Kidney tubule cell (primary cell): ENCODE results near the gene MAP4K5.
"Not testable (repeated sequence)": the region's sequence is repeated elsewhere in the genome, so short reads cannot be mapped to it uniquely, and the experiment has no call there.

ENCODE experiments used
- DNase-seq: peaks from one replicate; pipeline ENCODE4 v3.0.0-alpha.2; 2018; ENCODE audit warnings: low spot score

MAP4K5 gene

DNA sequence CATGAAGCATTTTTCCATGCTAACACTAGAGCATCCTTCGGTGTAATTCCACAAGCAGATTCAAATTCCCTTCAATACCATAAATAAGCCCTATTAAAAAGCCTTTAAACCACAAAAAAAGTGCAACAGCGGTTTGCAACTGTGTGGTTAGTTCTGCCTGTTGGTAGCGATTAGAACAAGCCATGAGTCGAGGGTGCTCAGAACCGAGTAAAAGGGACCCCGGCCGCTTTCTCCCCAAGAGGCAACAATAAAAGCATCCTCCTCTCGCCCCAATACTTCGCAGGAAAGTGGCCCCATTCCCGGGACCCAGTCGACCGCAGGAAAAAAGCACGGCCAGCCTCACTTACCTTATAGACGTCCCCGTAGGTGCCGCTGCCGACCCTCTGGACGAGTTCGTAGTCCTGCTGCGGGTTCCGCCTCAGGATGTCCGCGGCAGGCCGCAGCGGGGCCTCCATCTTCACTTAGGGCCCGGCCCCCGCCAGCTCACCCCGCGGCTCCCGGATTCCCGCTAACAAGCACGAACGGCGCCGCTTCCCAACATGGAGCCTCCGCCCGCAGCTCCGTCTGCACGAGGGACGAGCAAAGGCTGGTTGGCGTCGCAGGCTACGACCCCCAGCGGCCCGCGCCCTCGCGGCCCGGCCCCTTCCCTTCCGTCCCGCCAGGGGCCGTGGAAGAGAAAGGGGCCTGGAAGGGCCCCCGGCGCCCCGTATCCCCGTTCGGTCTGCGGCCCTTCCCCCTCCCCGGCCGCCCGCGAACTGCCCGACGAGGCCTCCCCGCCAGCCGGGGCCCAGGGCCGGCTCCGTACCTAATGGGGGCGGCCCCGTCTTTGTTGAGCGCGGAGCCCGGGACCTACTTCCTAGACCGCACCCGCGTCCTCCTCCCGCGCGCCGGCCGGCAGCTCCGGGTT is 521 bp downstream of the MAP4K5 start:
- peak; percentile 46 for DNase-seq

DNA sequence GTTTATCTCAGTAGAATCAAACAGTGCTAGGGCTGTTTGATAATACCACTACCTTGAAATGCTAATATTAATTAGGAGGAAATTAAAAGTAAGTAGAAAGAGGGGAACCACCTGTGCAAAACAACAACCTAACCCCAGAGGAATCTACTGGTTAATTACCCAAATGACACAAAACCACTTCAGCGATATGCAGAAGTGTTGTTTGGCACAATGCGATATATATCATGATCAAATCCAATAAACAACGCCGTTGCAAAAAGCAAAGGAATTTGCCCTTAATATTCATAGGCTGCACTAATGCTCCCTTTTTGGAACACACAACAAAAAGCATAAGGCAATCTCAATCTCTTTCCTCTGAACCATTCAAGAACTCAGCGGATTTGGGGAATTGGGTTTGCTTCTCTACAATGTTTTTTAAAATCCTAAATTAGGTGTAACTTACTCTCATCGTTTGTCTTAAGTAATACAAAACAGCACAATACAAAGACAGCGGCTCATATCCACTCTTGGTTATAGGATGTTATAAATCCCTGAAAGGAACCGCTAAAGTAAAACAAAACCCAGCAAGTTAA is 1.5 kb downstream of the MAP4K5 start:
- no peak for DNase-seq

DNA sequence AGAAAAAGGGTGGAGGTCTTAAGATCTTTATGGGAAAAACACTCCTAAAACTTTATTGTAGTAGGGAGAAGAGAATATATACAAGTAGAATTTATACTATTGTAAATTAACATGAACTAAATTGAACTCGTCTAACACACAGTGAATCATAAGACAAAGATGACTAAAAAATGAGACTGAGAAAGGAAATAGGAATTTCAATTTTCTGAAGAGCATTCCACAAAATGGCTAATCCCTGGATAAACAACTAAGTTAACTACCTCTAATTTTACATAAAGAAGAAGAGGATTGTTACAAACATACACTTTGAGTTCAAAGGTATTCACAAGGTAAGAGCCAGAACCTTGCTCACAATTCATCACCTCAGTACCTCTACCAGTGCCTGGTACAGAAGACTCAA is 2.0 kb downstream of the MAP4K5 start:
- DNase-seq, result peak; percentile 57

DNA sequence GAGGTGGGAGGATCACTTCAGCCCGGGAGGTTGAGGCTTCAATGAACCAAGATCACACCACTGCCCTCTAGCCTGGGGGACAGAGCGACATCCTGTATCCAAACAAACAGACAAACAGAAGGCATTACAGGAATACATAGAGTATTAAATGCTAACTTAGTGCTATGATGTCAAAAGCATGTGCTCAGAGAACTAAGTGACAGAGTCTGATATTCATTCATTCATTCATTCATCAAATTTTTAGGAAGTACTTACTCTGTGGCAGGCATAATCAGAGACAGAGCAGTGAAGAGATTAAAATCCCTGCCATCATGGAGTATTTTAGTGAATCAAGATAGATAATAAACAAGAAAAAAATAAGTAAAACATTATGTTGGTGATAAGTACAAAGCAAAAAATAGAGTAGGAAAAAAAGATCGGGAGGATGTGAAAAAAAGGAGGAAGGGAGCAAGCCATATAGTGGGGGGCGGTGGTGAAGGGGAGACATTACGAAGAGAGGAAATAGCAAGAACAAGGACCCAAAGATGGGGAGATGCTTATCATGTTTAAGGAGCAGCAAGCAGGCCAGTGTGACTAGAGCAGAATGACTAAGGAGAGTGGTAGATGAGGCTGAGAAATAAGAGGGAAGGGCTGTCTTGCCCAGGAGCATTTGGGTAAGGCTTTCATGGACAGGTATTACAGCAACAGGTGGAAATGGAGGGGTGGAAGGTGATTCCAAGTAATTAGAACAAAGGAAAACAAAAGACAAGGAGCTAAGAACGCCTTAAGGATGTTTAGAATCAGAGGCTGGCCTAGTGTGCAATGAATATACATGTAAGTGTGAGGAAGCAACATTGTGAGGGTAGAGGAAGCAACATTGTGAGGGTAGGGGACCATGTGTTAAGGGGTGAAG is 2.8 kb downstream of the MAP4K5 start:
- peak; percentile 17 for DNase-seq

DNA sequence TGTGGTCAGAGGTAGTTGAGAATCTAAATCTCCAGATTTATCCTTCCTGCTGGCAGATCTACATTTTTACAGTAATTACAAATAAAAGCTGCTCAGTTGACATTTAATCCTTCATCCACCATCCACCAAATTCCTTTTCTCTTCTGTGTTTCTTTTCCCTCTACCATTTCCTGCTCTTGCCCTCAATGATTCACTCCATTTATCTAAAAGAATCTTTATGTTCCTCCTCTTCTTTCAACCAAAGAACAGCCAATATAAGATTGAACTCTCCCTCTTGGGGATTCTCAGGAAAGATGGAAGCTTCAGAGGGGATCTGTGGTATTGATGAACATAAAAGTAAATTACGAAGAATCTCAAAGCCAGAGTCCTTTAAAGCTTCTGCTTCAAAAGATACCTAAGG is 4.4 kb downstream of the MAP4K5 start:
- DNase-seq, result peak; percentile 39

DNA sequence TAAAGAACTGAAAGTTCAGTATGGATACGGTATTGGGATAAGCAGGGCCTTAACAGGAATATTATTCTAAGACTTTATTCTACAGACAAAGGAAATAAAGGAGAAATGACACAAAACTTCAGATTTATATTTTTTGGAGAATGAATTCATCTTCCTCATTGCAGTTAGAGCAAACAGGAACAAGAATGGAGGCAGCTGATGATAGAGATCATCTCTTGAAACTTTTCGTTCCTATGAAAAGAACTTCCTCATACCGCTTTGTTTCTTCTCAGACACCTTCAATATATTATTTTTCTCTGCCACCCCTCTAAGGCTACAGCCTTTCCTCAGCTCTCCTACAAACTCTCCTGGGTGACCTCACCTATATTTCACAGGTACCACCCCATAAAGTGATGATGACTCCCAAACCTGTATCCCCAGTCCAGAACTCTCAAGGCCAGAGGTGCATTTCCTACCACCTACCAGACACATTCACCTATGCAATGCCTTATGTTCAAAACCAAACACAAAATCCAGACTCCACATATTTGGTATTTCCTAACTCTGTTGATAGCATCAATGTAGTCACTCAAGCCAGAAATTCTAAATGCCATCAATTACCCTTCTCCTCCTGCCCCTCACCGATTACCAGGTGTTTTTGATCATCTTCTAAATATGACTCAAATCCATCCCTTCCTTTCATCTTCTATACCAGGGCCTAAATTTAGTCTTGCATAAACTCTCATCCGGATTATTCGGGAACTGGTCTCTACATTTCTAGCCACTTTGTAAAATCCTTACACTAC is 7.4 kb downstream of the MAP4K5 start:
- no peak for DNase-seq

DNA sequence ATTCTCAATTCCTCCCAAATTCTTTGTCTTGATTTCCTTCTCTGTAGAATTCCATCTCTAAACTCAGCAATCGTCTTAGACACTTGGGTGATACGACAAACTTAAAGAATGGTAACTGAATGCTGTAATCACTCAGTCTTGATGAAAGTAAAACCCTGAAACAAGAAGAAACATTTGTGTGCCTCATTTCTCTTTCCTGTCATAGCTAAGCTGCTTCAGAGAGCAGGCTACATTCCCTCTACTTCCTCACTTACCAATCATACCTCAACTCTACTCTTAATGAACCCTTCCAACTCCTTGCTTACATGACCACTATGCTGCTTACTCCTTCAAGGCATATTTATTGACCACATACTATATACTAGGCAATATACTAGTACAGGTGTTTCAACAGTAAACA is 8.3 kb downstream of the MAP4K5 start:
- no peak for DNase-seq

DNA sequence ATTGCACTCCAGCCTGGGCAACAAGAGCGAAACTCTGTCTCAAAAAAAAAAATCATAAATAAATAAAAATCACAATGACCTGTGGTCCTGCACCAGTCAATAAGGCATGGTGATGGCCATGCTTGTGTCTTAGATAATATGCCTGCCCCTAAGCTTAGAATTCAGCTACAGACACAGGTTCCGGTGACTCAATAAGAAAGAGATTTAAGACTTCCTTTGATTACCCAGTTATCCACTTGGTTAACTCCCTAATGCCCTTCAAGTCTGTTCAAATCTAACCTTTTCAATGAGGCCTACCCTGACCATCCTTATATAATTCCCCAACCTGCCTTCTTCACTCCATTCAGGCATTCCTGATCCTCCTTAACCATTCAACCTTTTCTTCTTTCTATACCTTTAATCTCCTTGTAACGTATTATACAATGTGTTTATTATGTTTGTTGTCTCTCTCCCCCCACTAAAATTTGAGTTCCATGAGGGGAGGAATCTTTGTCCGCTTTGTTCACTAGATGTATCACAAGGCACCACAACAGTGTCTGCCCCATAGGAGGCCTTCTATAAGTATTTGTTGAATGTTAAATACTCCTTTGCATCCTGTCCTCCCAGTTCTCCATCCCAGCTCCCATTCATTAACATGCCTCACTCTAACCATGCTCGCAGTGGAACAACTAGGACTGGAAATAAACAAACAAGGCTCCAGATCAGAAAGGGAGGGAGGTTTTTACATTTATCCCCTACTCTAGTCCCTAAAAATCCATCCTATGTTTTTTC is 8.9 kb downstream of the MAP4K5 start:
- peak; percentile 57 for DNase-seq

DNA sequence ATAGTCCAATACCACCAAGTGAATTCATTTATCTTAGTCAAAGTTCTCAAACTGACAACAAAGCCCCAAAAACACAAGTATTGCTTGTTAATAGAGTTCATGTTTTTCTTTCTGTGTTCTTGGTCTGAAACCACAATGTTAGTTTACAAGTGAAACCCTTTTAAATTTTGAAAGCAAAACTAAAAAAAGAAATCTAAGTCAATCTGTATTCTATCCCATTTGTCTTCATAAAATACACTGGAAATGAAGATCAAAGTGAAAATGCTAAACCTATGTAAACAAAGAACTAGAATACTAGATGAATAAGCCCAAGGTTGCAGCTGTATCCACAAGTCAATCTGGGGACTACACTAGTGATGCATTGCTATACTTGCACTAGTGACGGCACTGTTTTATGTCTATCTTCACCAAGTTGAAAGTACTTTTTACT is 10.4 kb downstream of the MAP4K5 start:
- no peak for DNase-seq

DNA sequence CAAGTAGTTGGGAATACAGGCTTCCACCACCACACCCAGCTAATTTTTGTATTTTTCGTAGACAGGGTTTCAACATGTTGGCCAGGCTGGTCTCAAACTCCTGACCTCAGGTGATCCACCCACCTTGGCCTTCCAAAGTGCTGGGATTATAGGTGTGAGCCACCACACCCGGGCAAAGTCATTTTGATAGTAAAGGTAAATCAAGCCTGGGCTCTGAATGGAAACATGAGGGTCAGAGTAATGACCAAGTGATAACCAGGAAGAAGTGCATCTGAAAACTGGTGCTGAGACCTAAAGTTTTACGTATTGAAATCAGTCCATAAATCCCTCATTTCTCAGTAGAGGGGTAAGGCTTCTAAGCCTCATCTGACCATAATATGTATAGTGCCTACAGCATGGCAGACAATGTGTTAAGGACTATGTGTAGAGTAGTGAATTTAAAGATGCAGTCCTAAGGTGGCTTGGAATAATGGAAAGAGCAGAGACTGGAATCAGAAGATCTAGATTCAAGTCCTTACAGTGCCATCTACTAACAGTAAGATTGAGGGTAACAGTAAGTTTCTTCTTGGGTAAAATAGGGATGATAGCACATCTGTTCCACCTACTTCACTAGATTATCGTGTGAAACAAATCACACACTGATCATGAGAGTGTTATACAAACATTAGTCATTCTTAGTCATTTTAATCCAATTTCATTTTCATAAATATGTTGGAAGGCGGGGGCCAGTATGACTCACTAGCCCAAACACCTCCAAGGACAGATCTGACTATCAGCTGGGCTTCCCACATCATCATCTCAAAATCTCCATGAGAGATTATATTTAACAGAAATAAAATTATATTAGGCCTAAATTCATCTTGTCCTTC is 11.2 kb downstream of the MAP4K5 start:
- DNase-seq, result peak; percentile 64

DNA sequence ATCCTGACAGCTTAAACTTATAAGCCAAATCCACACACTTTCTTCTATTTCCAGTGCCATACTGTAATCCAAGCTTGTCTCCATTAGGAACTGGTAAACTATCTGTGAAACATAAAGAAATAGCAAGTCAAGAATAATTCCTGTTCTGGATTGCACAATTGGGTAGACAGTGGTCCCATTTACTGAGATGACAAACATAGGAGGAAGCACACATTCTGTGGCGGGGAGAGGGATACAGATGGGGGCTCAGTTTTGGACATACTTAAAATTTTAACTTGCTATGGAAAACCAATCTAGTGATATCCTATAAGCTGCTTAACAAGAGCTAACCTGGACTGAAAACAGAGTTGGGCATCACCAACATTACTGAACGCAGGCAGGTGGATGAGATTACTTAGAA is 16.3 kb downstream of the MAP4K5 start:
- no peak for DNase-seq

DNA sequence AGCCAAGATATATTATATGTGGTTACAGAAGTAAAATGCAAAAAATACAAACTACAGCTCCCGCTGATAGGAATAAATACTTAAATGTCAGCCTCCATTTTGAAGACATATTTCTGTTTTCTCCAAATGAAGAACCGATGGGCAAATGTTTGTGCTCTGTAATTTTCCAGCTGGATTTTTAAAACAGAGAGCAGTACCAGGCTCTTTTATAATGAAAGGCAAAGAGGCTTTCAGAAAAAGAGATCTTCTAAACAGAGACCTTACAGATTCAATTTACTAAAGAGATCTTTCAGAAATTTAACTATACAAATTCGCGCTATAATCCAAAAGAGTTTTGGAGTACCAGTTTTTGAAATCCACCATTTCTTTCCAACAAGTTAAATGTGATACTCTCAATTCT is 19.9 kb downstream of the MAP4K5 start:
- DNase-seq, result no peak

DNA sequence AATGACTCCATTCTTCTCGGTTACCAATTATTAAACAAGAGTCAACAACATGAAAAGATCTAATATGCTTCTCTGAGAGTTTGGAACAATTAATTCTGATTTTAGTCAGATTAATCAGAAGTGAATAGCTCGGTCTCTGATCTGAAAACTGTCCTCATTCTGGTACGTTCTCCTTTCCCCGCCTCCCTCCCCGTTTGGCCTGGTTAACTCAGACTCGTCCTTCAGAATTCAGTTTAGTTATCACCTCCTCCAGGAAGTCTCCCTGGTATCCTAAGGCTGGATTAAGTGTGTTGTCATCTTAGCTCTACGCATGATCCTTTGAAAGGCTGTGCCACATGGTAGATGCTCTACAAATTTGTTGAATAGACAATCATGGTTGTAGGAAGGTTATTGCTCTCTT is 22.2 kb downstream of the MAP4K5 start:
- DNase-seq, result no peak

DNA sequence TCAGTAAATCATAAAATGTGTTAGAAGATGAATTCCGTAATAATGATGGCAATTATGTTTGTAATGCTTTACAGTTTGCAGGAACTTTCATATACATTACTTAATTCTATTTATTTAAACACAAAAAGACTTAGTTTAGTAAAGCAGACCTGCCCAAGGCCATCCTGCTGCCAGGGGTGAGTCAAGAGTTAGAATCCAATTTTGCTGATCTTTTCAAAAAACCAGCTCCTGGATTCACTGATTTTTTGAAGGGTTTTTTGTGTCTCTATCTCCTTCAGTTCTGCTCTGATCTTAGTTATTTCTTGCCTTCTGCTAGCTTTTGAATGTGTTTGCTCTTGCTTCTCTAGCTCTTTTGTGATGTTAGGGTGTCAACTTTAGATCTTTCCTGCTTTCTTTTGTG is 25.3 kb downstream of the MAP4K5 start:
- DNase-seq, result not testable (repeated sequence)

DNA sequence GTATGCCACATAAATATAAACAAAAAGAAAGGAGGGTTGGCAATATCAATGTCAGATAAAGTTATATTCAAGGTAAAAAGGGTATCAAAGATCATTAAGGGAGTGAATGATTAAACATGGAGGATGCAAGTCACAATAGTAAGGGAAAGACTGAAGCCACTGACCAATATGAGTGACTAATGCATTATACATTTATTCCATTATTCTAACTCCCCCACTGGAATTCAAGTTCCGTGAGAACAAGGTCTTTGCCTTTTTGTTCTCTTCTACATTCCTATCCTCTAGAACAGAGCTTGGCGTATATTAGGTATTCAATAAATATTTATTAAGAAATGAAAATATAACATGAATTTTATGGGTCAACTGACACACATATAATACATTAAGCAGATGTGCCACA is 30.7 kb downstream of the MAP4K5 start:
- DNase-seq, result peak; percentile 84

DNA sequence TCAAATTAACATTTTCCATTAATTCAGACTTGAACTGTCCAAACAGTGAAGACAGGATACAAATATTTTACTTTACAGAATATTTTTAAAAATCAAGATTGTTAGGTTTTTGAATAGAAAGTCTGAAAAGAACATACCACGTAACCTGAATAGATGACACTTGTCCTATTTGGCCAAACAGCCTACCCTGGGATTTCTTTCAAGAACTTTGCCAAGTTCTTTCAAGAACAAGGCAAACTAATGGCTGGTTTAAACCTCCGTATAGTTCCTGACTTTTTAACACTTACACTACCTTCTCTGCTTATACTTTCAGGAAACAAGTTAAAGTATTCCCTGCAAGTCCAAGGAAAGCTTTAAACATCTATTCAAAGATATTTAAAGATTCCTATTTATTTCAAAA is 35.0 kb downstream of the MAP4K5 start:
- no peak for DNase-seq

DNA sequence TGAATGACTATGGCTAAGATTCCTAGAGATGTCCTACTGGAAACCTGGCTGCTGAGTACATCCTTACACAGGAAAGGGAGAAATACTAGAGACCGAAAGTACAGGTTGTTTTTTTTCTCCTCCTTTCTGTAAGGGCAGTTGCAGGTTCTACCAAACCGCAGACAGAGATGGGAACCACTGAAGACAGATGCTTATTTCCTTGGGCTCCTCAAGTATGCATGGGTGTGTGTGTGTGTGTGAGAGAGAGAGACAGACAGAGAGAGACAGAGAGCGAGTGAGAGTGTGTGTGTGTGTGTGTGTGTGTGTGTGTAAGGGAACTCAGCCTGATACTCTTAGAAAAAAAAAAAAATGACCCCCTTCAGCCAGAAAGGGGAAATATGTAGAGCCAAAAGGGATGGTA is 42.5 kb downstream of the MAP4K5 start:
- no peak for DNase-seq

DNA sequence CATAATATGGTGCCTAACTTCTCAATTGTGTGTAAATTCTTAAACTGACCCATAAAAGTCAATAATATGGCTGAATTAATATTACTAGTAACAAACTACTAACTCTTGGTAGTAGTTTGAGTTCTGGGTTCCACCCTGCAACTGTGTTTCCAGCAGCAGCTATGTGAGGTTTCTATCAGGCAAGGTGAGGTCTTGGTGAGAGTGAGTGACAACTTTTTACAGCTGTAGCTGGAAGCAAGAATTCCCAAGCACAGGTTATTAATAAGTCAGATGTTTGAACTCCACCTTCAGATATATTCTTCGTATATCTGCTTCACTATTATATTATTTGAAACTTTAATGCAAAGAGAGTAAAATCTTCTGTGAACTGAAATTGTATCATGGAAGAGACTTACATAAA is 43.8 kb downstream of the MAP4K5 start:
- no peak for DNase-seq

DNA sequence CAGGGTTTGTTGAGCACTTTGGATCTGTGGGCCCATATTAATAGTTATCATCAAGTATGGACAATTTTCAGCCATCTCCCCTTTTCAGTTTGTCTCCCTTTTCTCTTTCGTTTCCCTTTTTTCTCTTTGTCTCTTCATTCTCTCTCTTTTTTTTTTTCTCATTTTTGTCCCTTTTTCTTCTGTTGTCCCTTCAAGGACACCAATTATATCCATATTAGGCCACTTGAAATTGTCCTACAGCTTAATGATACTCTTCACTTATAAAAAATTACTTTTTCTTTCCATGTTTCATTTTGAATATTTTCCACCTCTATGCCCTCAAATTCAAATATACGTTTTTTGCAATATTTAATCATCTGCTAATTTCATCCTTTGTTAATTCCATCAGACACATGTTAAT is 53.3 kb downstream of the MAP4K5 start:
- no peak for DNase-seq

DNA sequence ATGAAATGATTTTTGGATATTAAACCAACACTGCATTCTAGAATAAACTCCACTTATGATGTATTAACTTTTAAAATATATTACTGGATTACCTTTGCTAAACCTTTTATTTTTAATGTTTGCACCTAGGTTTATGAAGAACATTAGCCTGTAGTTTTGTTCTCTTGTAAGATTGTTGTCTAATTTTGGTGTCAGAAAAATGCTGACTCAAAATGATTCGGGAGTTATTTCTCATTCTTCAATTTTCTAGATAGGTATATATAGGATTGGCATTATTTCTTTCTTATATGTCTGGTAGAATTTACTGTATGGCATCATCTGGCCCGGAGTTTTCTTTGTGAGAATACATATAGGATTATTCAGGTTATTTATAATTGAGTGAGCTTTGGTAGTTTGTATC is 54.6 kb downstream of the MAP4K5 start:
- no peak for DNase-seq
